GM04503 (cell line): ENCODE data around the gene SMC5.
"Not testable (repeated sequence)": the region's sequence is repeated elsewhere in the genome, so short reads cannot be mapped to it uniquely, and the experiment has no call there.

Experiments used
- DNase-seq: peaks from one replicate; pipeline ENCODE4 v3.0.0-alpha.2; 2012; ENCODE audit warnings: low read depth

The SMC5 gene

DNA sequence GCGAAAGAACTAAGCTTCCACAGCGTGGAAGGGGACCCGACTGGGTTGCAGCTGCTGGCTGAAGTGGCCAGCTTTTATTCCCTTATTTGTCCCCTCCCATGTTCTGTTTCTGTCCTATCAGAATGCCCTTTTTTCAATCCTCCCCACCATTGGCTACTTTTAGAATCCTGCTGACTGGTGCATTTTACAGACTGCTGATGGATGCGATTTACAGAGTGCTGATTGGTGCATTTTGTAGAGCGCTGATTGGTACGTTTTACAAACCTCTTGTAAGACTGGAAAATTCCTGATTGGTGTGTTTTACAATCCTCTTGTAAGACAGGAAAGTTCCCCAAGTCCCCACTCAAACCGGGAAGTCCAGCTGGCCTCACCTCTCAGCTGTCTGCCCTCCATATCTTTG lies 105.0 kb downstream of the SMC5 start:
- DNase-seq = no peak

DNA sequence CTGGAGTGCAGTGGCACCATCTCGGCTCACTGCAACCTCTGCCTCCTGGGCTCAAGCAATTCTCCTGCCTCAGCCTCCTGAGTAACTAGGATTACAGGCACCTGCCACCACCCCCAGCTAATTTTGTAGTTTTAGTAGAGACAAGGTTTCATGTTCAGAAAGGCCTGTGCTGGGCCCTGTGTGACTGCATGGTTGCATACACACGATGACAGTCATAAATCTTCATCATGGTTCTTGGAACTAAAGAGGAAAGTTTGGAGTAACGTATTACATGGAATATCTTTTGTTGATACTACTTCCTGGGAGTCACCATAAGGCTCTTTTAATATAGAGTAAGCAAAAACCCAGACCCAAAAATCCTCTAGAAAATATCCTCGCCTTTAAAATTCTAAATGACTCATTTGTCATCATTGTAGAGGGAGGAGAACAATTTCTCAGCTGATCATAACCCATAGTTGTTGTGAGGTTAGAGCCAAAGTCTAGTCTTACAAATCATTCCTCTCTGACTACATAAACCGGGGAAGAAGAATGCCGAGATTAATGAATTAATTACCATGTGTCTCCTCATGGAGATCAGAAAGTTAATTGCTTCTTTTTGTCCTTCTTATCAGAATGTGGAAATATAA lies 108.6 kb downstream of the SMC5 start:
- no peak for DNase-seq

DNA sequence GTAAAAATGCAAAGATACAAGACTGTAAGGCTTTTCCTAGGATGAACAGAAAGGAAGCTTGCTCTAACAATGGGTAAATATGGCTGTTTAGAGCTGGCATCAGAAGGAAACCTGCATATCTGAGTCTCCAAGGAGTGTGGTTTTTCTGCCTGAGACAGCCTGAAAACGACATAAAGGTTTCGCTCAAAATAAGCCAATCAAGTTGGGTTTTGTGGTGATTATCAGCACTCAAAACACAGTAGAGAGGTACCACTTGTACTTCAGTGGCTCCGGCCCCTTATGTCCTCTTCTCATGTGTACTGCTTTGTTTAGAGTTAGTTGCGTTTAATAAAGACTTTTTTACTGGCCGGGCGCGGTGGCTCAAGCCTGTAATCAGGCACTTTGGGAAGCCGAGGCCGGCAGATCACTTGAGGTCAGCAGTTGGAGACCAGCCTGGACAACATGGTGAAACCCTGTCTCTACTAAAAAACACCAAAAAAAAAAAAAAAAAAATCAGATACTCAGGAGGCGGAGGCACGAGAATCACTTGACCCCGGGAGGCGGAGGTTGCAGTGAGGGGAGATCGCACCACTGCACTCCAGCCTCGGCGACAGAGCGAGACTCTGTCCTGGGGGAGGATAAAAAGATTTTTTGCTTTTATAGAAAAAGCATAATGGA lies 116.3 kb downstream of the SMC5 start:
- DNase-seq = no peak

DNA sequence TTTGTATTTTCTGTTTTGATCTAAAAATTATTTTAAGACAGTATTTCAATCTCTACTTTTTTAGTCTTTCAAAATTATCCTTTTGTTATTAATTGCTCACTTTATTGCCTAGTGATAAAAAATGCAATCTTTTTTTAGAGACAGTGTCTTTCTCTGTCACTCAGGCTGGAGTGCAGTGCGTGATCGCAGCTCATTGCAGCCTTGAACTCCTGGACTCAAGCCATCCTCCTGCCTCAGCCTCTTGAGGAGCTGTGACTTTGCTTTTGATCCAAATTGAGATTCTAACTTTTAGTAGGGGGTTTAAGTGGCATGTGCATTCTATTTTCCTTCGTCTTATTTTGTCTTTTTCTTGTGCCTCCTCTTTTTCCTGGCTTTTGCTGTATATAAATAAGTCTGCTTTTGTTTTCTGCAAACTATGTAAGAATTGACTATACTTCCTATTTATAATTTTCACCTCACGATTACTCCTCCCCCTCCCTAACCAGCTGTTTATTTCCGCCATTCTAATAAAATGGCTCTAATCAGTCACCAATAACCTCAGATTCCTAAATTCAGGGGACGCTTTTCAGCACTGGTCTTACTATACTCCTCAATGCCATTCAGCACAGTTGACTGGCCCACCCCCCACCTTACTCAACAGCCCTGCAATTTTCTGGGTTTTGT lies 123.4 kb downstream of the SMC5 start:
- no peak for DNase-seq

DNA sequence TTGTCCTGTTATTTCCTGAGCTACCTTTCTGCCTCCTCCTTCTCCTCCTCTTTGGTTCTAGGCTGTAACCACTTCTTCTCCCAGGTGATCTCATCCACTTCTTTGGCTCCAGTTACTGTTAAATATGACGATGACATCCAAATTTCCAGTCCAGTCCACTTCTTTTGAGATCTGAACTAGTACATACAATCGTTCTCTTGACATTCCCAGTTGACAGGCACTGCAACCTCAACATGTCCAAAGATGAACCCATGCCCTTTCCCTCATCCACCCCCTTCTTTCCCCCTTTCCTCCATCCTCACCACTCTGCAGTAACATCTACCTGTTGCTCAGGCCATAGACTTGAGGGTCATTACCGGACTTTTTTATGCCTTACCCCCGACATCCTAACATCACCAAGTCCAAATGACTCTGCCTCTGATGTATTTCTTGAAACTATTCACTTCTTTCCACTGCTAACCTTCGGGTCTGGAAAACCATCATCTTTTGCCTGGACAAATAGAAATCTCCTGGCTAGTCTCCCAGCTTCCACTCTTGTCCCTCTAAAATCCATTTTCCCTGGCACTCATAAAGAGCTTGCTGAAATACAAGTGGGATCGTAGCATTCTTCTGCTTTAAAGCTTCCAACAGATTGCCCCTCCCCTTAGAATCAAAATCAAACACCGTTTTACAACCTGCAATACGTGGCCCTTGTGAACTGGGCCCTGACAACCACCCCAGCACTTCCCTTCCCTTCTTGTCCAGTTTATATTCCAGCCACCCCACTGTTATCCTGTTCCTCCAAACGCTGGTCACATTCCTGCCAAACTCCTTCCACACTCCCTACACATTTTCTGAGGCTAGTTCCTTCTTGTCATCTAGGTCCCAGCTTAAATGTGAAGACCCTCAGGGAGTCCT lies 124.2 kb downstream of the SMC5 start:
- DNase-seq = no peak

DNA sequence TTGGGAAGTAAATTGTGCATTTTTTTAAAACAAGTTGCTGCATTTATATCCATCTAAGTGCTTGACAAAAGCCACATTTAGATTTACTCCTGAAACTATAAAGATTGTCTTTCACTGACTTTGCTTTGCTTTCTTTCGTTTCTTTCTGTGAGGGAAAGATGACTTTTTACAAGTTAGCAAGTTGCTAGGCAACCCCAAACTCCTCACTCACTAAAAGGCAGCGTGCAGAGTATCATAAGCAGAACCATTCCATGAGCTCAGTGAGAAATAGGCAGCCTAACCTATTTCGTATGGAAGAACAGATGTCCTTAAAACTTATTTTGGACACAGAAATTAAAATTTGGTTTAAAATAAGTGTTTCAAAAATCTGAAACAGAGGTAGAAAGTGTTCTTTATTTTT lies 126.6 kb downstream of the SMC5 start:
- DNase-seq = no peak

DNA sequence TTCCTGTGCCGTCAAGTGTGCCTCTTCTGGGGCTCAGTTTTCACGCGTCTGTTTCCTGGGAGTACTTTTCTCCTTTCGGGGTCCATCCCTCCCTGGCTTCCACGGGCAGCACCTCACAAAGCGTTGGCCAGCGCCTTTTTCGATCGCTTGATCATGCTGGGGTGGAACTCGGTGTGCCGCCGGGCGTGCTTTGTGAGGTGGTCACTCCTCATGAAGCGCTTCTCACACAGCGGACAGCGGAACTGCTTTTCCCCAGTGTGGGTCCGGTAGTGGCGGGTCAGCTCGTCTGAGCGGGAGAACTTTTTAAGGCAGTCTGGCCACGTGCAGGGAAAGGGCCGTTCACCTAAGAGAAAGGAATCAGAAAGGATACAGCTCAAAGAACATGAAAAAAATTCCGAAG lies 128.9 kb downstream of the SMC5 start:
- DNase-seq = no peak

DNA sequence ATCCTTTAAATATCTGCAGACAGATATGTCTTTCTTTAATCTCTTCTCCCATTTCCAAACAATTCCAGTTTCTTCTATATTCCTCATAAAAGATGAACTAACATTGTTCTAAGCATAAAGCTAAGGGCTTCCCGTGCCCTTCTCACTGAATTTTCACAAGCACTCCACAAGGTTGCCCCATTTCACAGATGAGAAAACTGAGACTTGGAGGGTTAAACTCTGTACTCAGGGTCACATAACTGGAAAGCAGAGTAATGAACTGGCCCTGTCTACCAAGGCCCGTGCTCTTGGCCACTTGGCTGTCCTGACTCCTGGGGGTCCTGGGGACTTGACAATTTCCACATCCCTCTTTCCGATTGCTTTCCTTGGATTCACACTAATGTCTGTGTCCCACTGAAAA lies 130.4 kb downstream of the SMC5 start:
- DNase-seq = no peak

DNA sequence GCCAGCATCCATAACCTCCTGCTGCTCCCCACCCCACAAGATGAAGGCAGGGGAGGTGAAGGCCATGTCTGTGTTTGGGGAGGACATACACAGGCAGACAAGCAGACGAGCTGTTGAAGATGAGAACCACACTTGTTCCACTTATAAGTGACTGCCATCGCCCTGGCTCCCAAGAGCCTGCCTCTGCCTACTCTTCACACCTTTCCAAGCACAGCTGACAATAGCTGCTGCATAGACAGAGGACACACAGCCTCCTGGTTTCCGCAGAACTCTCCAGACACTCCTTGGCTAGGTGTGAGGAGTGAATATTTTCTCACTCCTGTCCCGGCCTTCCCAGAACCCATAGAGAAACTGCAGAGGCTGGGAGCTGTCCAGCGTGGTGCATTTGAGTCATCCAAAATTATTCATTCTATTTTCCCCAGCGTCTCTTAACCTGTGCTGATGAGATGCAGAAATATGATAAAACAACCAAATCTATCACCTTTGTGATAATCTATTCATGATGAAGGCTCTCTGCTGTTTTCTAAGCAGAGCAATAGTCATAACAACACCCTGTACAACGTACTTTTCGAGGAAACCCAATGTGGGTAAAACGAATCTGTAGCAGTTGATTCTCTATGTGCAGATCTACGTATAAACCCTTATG lies 131.0 kb downstream of the SMC5 start:
- no peak for DNase-seq

DNA sequence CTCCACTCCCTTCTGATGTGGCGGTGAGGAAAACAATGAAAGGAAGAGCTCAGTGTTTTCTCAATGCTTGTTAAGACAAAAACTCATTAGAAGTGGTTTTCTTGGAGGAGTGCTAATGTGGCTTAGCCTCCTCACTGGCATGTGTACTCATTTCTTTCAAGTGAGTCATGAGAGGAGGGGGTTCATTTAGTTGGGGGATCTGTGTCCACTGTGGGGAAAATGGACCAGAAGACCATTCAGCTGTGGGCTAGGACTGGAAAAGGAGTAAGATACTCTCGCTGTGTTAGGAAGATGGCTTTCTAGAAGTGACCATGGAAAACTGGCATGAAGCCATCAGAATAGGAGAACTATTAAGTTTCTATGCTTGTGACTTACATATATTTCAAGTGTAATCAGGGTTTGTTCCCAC lies 132.2 kb downstream of the SMC5 start:
- no peak for DNase-seq

DNA sequence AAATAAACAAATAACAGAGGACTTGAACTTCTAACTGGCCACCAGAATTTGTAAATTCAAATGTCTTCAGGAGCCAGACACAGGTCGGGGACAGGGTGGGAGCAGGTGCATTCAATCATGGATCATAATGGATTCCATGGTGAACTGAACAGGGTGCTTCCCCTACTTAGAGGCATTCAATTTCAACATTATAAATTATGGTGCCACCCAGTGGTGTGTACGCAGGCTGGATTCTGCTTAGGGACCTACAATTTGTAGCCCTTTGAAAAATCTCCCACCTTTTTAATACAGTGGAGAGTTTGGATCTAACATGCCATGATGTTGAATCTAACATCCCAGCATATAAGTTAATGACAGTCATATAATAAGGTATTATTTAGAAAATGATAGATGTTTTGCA lies 133.4 kb downstream of the SMC5 start:
- no peak for DNase-seq

DNA sequence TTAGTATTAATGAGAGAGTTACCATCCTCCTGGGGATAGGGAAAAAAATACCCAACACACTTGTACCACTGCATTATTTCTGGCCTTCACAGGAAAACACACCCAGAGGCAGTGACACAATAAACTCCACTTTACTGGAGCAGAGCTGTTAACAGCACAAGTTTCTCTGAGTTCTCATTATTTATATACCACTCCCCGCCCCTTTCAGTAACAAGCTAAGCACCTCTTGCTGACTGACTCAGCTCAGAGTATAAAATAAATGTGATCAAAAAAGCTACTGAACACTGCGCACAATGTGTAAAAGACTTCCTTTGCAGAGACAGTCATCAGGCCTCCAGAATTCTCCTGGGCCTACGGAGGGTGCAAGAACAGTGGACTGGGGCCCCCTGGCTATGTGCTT lies 134.1 kb downstream of the SMC5 start:
- DNase-seq = no peak

DNA sequence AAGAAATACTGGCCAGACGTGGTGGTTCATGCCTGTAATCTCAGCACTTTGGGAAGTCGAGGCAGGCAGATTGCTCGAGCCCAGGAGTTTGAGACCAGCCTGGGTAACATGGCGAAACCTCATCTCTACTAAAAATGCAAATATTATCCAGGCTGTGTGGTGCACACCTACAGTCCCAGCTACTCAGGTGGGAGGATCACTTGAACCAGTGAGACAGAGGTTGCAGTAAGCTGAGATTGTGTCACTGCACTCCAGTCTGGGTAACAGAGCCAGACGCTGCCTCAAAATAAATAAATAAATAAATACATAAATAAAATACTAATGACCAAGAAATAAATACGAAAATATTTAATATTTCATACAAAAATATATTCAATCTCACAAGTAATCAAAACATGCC lies 136.9 kb downstream of the SMC5 start:
- no peak for DNase-seq

DNA sequence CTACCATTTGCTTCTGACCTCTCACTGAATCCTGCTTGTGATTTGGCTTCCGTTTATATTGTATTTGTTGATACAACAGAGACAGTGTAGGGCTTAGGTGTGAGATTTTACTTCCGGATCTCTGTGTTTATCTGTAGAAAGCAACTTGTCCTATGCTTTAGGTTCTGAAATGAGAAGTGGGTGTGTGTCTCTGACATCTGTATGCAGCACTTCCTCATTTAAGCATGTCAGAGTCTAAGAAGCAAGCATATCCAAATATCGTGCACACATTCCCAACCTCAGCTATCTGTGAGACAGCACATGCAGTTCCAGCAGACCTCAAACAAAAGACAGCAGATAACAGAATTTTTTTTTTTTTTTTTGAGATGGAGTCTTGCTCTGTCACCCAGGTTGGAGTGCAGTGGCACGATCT lies 139.4 kb downstream of the SMC5 start:
- DNase-seq = no peak

DNA sequence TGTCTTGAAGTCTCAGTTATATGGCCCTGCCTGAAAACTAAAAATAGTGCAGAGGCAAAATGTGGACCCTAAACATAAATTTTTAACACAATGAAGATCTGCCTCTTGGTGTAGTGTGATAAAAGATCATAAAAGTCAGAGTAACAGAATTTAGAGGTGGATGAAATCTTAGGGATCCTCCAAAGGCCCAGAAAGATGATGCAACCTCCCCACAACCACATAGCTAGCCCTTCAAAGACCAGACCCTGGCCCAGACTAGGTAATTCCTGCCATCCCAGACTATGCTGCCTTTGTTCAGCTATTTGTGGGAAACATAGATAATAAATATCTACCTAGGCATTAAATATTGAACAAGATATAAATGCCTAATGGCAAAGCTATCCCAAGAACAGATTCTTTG lies 140.4 kb downstream of the SMC5 start:
- no peak for DNase-seq

DNA sequence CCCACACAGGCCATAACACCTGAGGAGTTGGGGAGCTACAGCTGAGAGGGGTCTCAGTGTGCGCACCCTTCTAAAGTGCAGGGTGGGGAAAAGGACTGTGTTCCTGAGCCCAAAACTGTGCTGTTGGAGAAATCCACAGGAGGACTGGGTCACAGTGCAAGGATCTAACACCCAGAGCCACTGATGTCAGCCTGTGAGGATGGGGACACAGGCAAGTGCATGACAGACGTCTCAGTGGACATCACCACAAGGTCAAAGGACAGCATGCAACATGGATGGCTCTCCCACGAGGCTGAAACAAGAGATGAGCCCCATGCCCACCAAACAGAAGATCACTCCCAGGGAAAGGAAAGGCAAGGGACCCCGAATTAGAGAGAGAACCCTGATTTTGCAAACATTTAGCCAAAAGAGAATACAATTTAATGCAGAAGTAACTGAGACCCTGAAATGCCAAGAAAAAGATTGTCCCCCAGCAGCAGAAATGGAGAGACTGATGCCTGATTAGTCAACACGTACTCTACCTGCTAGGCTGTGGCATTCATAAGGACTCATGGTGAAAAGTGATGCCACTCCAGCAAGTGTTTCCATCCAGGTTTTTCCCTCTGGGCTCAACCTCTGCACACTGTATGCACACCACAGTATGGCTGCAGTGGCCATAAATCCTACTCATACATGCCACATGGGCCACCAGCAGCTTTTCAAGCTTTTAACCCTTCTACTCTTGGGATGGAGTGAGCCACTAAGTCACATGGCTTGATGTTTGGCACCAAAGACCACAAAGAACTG lies 141.5 kb downstream of the SMC5 start:
- no peak for DNase-seq

DNA sequence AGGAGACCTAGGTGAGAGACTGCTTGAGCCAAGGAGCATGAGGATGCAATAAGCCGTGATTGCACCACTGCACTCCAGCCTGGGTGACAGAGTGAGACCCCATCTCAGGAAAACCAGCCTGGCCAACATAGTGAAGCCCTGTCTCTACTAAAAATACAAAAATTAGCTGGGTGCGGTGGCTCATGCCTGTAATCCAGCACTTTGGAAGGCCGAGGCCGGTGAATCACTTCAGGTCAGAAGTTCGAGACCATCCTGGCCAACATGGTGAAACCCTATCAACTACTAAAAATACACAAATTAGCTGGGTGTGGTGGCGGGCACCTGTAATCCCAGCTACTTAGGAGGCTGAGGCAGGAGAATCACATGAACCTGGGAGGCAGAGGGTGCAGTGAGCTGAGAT lies 142.5 kb downstream of the SMC5 start:
- not testable (repeated sequence) for DNase-seq

DNA sequence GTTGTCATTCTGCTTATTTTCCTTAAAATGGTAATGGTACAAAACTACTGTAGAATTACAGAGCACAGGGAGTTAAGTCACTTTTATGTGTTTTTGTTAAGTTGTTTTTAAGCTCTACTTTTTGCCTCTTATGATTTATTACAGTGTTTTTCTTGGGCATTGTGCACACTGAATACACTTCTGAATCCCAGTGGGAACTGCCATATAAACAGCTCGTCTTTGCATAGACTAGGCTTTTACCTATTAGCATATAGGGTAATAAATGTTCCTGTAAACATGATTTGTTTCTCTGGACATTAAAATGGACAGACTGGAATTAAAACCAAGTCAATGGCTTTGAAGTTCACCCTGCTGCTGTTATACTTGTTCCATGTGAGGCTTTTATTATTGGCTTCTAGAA lies 143.4 kb downstream of the SMC5 start:
- no peak for DNase-seq

DNA sequence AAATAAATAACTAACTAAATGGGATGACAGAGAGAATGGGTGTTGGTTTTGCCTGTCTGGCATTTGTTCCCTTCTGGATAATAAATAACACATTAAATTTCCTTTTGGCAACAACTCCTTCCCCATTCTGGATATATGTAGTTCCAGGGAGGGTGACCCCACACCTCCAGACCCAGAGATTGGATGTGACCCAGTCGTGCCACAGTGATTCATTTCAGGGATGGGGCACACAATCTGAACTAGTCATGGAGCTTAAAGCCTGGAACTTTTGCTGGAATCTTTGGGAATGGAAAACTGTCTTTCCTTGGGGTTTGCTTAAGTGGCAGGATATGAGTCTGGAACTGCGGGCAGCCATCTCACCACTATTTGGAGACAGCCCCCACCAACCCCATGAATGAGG lies 144.4 kb downstream of the SMC5 start:
- DNase-seq = no peak

DNA sequence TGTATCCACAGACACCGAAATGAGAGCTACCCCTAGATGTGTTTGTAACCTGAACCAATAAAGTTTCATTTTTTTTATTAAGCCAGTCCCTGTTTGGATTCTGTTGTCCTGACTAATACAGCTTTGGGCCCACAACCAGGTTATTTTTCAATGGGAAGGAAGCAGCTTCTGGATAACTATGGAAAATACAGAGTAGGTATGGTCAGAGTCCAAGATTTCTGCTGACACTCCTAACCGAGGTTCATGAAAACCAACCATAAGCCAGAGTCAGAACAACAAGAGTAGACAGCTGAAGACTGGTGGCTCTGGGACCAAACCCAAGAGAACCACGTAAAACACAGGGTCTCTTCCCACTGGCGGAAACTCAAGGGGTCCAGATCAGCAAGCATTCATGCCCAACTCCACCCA lies 144.8 kb downstream of the SMC5 start:
- DNase-seq = no peak

DNA sequence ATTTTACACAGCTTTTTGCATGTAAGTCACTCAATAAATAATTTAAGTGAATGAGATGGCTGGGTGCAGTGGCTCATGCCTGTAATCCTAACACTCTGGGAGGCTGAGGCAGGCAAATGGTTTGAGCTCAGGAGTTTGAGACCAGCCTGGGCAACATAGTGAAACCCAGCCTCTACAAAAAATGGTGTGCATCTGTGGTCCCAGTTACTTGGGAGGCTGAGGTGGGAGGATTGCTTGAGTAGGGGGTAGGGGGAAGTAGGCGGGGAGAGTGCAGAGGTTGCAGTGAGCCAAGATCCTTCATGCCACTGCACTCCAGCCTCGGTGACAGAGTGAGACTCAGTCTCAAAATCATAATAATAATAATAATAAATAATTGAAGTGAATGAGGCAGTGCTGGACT lies 145.5 kb downstream of the SMC5 start:
- DNase-seq = no peak
